ENCODE measurements around the gene RCC2. TPM values are rescaled to one million over a fixed set of nuclear protein-coding genes. Genes with fewer than 3 reads are reported as not detected.
A peak's percentile ranks its signal among the peaks of the same experiment; 100 is the strongest.

RCC2 gene
- total and polyA plus RNA-seq, 2 of the 4 experiments (the other 2 are of a cell fraction), result 24.0 to 38.9 TPM

GRCh38 chr1:17442841-17443240, 3.4 kb upstream of the RCC2 start:
- Histone ChIP-seq H3K9ac (ENCODE audit: low read depth, low read length) (no peak overlapping the region), H2BK5ac (ENCODE audit: low read depth, low read length, poor library complexity, severe bottlenecking) (peak overlapping the region; percentile 90), H3K9me1 (ENCODE audit: insufficient read depth, low read length) (peaks cover 4% of the 10 kb centered on the region; the same call in 1 of the 2 replicates), H3K36me3 (ENCODE audit: control insufficient read depth, insufficient read depth, low read length) (no peaks in the 10 kb centered on the region), H2AK5ac (ENCODE audit: low read depth, low read length) (0 out of 2 replicates have a peak overlapping the region, but pooled peaks have one; percentile 8), H3K23ac (ENCODE audit: low read depth, low read length) (no peak overlapping the region), H4K20me1 (ENCODE audit: insufficient read depth, low read length) (no peaks in the 10 kb centered on the region), H2BK120ac (ENCODE audit: low read depth, low read length) (peak overlapping the region; percentile 45), H3K27me3 (ENCODE audit: control insufficient read depth, insufficient read depth, low read length) (no peaks in the 10 kb centered on the region), H4K5ac (ENCODE audit: low read depth, low read length) (peak overlapping the region; percentile 11; the same call in 1 of the 2 replicates), H3K4ac (ENCODE audit: low read depth, low read length) (peak overlapping the region; percentile 64; the same call in 1 of the 2 replicates), H4K8ac (ENCODE audit: low read depth in 2 of 2, low read length in 2 of 2) (peak overlapping the region in 1 of 2 experiments; percentile 67; a peak in 2 of 4 replicates), H3K4me2 (ENCODE audit: low read depth, low read length) (no peak overlapping the region), H3K27ac (ENCODE audit: insufficient read depth, low read length) (peak overlapping the region; percentile 33; the same call in 1 of the 2 replicates), H3K18ac (ENCODE audit: low read depth, low read length) (peak overlapping the region; percentile 37; the same call in 1 of the 2 replicates), H3K56ac (ENCODE audit: extremely low read depth, insufficient read depth, low read length) (no peak overlapping the region), H2AK9ac (replicated peaks; ENCODE audit: low read depth, low read length, poor library complexity) (peak overlapping the region; percentile 44), H3K79me1 (ENCODE audit: low read depth in 1 of 2, low read length in 2 of 2) (peaks cover 0 to 7% of the 10 kb centered on the region in 2 experiments; a peak in 1 of 4 replicates), H3K9me3 (ENCODE audit: control insufficient read depth, insufficient read depth, low read length) (no peaks in the 10 kb centered on the region), H2BK15ac (ENCODE audit: low read depth, low read length) (no peak overlapping the region; the same call in 2 of the 3 replicates), H2BK20ac (ENCODE audit: low read depth, low read length) (peak overlapping the region; percentile 79), H3K4me3 (ENCODE audit: insufficient read depth, low read depth, low read length) (no peak overlapping the region), H3K4me1 (ENCODE audit: control insufficient read depth, insufficient read depth, low read length) (peaks cover 14% of the 10 kb centered on the region), H3K14ac (replicated peaks; ENCODE audit: low read depth, low read length) (no peak overlapping the region), H4K91ac (ENCODE audit: insufficient read depth, low read depth, low read length) (peak overlapping the region; percentile 34; the same call in 1 of the 2 replicates), H2AFZ (replicated peaks; ENCODE audit: low read length, poor library complexity) (no peak overlapping the region)
- TF ChIP-seq CTCF (conservative IDR thresholded peaks at IDR 0.05; ENCODE audit: low read depth, low read length), result no peak
- no peak for TF ChIP-seq FOS (IDR thresholded peaks at IDR 0.05; ENCODE audit: low read depth, low read length)
- intact Hi-C loops (cut with micrococcal nuclease), result no loop called here
- in situ Hi-C loops (cut with MboI; ENCODE audit: low sequenced_read_pairs), result no loop called here
- dilution Hi-C loops (cut with HindIII; ENCODE audit: low sequenced_read_pairs, unreplicated experiment), result no loop called here
- DNase-seq, result no peak
- POLR2A ChIA-PET (ENCODE audit: unreplicated experiment), result no interaction called here
- CTCF ChIA-PET, result interaction anchor here (0.6 kb wide), 2 partner anchors 23 to 525 kb away, joined by 3 read pairs; no protein-coding TSS in a partner anchor
- 83% methylated on average over 4 of the region's 6 CpGs; no CpG with 5 or more reads in 1 of the 2 experiments for WGBS, 2 experiments (ENCODE audit: extremely low coverage in 2 of 2, insufficient read length in 1 of 2)
- no TSS peak for BruUV-seq (replicated peaks)
- no peak for ATAC-seq (ENCODE audit: low read depth)
